DND-41 (cell line): Measurements from ENCODE around the gene RIPOR2.

Source experiments
- ATAC-seq: fragments of 200-7000 bp; cut with Tn5 transposase; 3 replicates; pipeline ENCODE4 v1.9.1; 2021; ENCODE audit warnings: low read depth; ENCODE audit not compliant: insufficient read depth
- DNase-seq: peaks from one replicate; pipeline ENCODE4 v3.0.0-alpha.2; 2020
- H2AFZ ChIP-seq: 2 replicates; pipeline ENCODE4 v1.6.0; 2012; ENCODE audit warnings: low read depth, low read length
- H3K27ac ChIP-seq: 2 replicates; pipeline ENCODE4 v1.5.1; 2012; ENCODE audit warnings: low read length, inconsistent platforms
- H3K27me3 ChIP-seq: fragments of 200-600 bp; sonication (generic); 2 replicates; pipeline ENCODE4 v1.6.0; 2012; ENCODE audit warnings: low read length, mild to moderate bottlenecking, inconsistent platforms; ENCODE audit not compliant: insufficient read depth, poor library complexity
- H3K36me3 ChIP-seq: 2 replicates; pipeline ENCODE4 v1.5.1; 2012; ENCODE audit warnings: low read length, inconsistent platforms; ENCODE audit not compliant: insufficient read depth
- H3K4me1 ChIP-seq: 2 replicates; pipeline ENCODE4 v1.5.1; 2012; ENCODE audit warnings: mild to moderate bottlenecking, low read length; ENCODE audit not compliant: insufficient read depth
- H3K4me2 ChIP-seq: 2 replicates; pipeline ENCODE4 v1.6.0; 2012; ENCODE audit warnings: mild to moderate bottlenecking, moderate library complexity, low read length, inconsistent platforms; ENCODE audit not compliant: insufficient read depth
- H3K4me3 ChIP-seq, 2 experiments: fragments of 200-600 bp in 1 of 2; shearing (Covaris generic) in 1 of 2; 2 replicates each; pipeline ENCODE4 v1.5.1; 2012 to 2016; ENCODE audit warnings: inconsistent platforms in 2 of 2, low read length in 2 of 2, mild to moderate bottlenecking in 2 of 2, low read depth in 1 of 2, moderate library complexity in 1 of 2
- H3K79me2 ChIP-seq: 2 replicates; pipeline ENCODE4 v1.6.0; 2012; ENCODE audit warnings: low read length, inconsistent platforms; ENCODE audit not compliant: insufficient read depth
- H3K9ac ChIP-seq: 2 replicates; pipeline ENCODE4 v1.6.0; 2012; ENCODE audit warnings: low read depth, mild to moderate bottlenecking, inconsistent platforms, low read length, moderate library complexity
- H3K9me3 ChIP-seq: 2 replicates; pipeline ENCODE4 v1.5.1; 2012; ENCODE audit warnings: low read length, moderate library complexity, mild to moderate bottlenecking, inconsistent platforms; ENCODE audit not compliant: insufficient read depth, severe bottlenecking
- H4K20me1 ChIP-seq: 2 replicates; pipeline ENCODE4 v1.6.0; 2012; ENCODE audit warnings: low read length; ENCODE audit not compliant: insufficient read depth
- EZH2 ChIP-seq: IDR thresholded peaks from 3 replicates; pipeline ENCODE4 v1.6.1; 2012; ENCODE audit warnings: borderline replicate concordance, low read depth, mild to moderate bottlenecking, moderate library complexity, low read length, inconsistent platforms; ENCODE audit not compliant: severe bottlenecking
- TF ChIP-seq, protein P1 (sequence below): IDR thresholded peaks from 2 replicates; pipeline ENCODE4 v1.5.1; 2012; ENCODE audit warnings: borderline replicate concordance, low read length, moderate library complexity, mild to moderate bottlenecking; ENCODE audit not compliant: poor library complexity, severe bottlenecking; ENCODE audit errors: extremely low read depth

Gene RIPOR2

GRCh38 chr6:24799541-24799915 lies 136.2 kb downstream of the RIPOR2 start:
- H3K27me3 ChIP-seq = no peaks in the 10 kb centered on the region
- no peaks in the 10 kb centered on the region for H4K20me1 ChIP-seq
- H3K4me1 ChIP-seq = no peaks in the 10 kb centered on the region
- H3K4me3 ChIP-seq = no peak overlapping the region
- TF ChIP-seq, protein P1, sequence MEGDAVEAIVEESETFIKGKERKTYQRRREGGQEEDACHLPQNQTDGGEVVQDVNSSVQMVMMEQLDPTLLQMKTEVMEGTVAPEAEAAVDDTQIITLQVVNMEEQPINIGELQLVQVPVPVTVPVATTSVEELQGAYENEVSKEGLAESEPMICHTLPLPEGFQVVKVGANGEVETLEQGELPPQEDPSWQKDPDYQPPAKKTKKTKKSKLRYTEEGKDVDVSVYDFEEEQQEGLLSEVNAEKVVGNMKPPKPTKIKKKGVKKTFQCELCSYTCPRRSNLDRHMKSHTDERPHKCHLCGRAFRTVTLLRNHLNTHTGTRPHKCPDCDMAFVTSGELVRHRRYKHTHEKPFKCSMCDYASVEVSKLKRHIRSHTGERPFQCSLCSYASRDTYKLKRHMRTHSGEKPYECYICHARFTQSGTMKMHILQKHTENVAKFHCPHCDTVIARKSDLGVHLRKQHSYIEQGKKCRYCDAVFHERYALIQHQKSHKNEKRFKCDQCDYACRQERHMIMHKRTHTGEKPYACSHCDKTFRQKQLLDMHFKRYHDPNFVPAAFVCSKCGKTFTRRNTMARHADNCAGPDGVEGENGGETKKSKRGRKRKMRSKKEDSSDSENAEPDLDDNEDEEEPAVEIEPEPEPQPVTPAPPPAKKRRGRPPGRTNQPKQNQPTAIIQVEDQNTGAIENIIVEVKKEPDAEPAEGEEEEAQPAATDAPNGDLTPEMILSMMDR = no peak
- no peak for TF ChIP-seq EZH2
- no peak overlapping the region for H3K9ac ChIP-seq
- H2AFZ ChIP-seq = no peak overlapping the region
- no peaks in the 10 kb centered on the region for H3K9me3 ChIP-seq
- H3K4me2 ChIP-seq = no peak overlapping the region
- no peaks in the 10 kb centered on the region for H3K36me3 ChIP-seq
- ATAC-seq (no peak), DNase-seq (no peak)
- no peaks in the 10 kb centered on the region for H3K79me2 ChIP-seq
- H3K27ac ChIP-seq = no peak overlapping the region

DNA sequence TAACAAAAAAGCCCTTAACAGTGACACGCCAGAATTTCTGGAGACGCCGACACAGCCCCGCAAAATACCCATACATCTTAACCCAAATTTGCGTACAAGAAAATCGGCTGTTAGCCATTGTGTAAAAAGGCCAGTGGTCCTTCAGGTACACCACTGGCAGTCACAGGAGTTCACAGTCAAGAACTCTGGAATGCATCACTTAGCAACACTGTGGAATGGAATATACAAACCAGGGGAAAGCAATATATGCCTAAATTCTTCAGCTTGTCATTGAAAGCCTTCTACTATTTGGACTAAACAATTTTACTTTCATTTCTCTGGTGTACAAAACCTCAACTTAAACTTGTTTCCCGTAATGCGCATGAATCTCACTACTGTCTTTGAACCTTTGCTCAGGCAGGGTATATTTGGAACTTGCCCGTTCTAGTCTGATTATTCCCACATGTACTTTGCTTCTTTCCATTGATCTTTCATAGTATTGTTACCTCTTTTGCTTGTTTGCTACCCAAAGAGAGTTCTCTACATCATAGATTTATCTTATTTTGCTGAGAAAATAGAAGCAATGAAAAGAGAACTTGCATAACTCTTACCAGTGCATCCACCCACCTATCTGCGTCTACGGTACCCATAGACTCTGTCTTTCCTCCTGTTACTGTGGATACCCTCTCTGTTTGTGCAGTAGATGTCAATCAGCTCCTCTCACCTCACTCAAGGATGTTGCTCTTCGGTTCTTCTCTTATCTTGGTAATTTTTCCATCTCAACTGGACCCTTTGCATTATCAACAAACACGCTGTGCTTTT lies 136.8 kb downstream of the RIPOR2 start, which contains the start of gene ARMH2:
Gene ARMH2, minus strand, starts transcription at position 178 of the 801 bp plus-strand sequence. Its CDS starts 60 bp downstream, at position 118.
- Histone ChIP-seq H3K79me2 (no peaks in the 10 kb centered on the region), H3K9ac (no peak within 1 kb of the TSS), H3K4me3 (no peak within 1 kb of the TSS), H2AFZ (no peak within 1 kb of the TSS), H3K27me3 (no peaks in the 10 kb centered on the region), H3K4me1 (no peaks in the 10 kb centered on the region), H3K4me2 (no peak within 1 kb of the TSS), H4K20me1 (no peaks in the 10 kb centered on the region), H3K27ac (no peak within 1 kb of the TSS), H3K36me3 (no peaks in the 10 kb centered on the region), H3K9me3 (no peaks in the 10 kb centered on the region)
- no peak for TF ChIP-seq EZH2
- TF ChIP-seq, protein P1 = no peak
- ATAC-seq (no peak), DNase-seq (no peak)

DNA sequence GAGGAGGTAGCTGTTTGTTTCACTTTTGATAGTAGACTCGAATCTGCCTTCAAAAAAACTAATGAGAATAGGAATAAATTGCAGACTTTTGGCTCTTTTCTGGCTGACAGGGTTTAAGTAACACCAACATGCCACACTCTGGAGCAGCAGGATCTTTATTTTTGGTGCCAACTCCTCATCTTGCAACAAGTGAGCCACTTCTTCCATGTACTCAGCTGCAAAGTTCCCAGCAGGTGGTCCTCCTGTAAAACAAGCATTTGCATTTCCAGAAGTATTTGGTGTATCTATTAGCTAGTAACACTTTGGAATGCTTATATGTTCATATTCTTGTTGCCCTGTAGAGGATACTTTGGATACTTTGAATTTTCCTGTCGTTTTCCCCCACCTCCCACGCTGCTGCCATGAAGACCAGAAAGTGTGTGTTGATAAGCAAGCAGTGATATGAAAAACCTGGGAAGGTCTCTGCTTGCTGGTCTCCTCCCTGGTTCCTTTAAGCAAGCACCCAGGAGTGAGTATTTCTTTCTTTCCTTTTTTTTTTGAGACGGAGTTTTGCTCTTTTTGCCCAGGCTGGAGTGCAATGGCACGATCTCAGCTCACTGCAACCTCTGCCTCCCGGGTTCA lies 138.1 kb downstream of the RIPOR2 start:
- no peak for DNase-seq
- Histone ChIP-seq H3K27ac (no peak overlapping the region), H2AFZ (no peak overlapping the region), H3K27me3 (no peaks in the 10 kb centered on the region), H4K20me1 (no peaks in the 10 kb centered on the region), H3K4me3 (no peak overlapping the region), H3K36me3 (no peaks in the 10 kb centered on the region), H3K9ac (no peak overlapping the region), H3K79me2 (no peaks in the 10 kb centered on the region), H3K4me1 (no peaks in the 10 kb centered on the region), H3K9me3 (no peaks in the 10 kb centered on the region), H3K4me2 (no peak overlapping the region)
- no peak for ATAC-seq
- TF ChIP-seq, protein P1 = no peak
- no peak for TF ChIP-seq EZH2
